Progenitor cell of endocrine pancreas (in vitro differentiated cells): ENCODE results near the gene NBPF15. TPM values are rescaled to one million over a fixed set of nuclear protein-coding genes. Genes with fewer than 3 reads are reported as not detected.
"Not testable (repeated sequence)": the region's sequence is repeated elsewhere in the genome, so short reads cannot be mapped to it uniquely, and the experiment has no call there.

Experiments used
- DNase-seq: peaks from one replicate; pipeline ENCODE4 v3.0.0; 2021; ENCODE audit warnings: low spot score; ENCODE audit not compliant: unreplicated experiment
- H3K27ac Mint-ChIP-seq: 2 replicates; pipeline ENCODE4 v1.8.0; 2021; ENCODE audit warnings: mild to moderate bottlenecking, moderate library complexity, mixed read lengths
- H3K27me3 Mint-ChIP-seq: 2 replicates; pipeline ENCODE4 v1.8.0; 2021; ENCODE audit warnings: mixed read lengths
- H3K36me3 Mint-ChIP-seq: 2 replicates; pipeline ENCODE4 v1.8.0; 2022; ENCODE audit warnings: mixed read lengths; ENCODE audit not compliant: insufficient read depth
- H3K4me1 Mint-ChIP-seq: 2 replicates; pipeline ENCODE4 v1.8.0; 2021; ENCODE audit warnings: low read depth, mixed read lengths
- H3K4me3 Mint-ChIP-seq: 2 replicates; pipeline ENCODE4 v1.8.0; 2021; ENCODE audit warnings: low read depth, mild to moderate bottlenecking, moderate library complexity, mixed read lengths
- H3K9me3 Mint-ChIP-seq: 2 replicates; pipeline ENCODE4 v1.8.0; 2021; ENCODE audit warnings: low read depth, mixed read lengths
- CTCF ChIP-seq: fragments of 200-600 bp; sonication (generic); IDR thresholded peaks from one replicate; pipeline ENCODE4 v1.5.0; 2021; ENCODE audit warnings: antibody characterized with exemption, mild to moderate bottlenecking; ENCODE audit not compliant: unreplicated experiment
- total RNA-seq: library from RNA; stranded (reverse); gene quantifications from 2 replicates; pipeline ENCODE4 v1.2.1, GENCODE V29; 2021

The NBPF15 gene
- total RNA-seq, 1 donor from 2014 or later, result 70.1 TPM

- TF ChIP-seq CTCF, result peak; percentile 33
- not testable (repeated sequence) for H3K36me3 Mint-ChIP-seq, H3K4me1 Mint-ChIP-seq, H3K27me3 Mint-ChIP-seq, H3K9me3 Mint-ChIP-seq, DNase-seq, H3K4me3 Mint-ChIP-seq, H3K27ac Mint-ChIP-seq
Measured at GRCh38 chr1:144439737-144440136, 21.7 kb downstream of the NBPF15 start.

- DNase-seq, result peak; percentile 34
- not testable (repeated sequence) for H3K4me1 Mint-ChIP-seq, H3K9me3 Mint-ChIP-seq, H3K27me3 Mint-ChIP-seq, H3K36me3 Mint-ChIP-seq
- H3K4me3 Mint-ChIP-seq, result peak overlapping the region; percentile 78
- H3K27ac Mint-ChIP-seq, result peak overlapping the region; percentile 95
Measured at GRCh38 chr1:144418891-144419694, 42.4 kb downstream of the NBPF15 start.

GRCh38 chr1:144413404-144414118 is 47.9 kb downstream of the NBPF15 start:
- not testable (repeated sequence) for H3K9me3 Mint-ChIP-seq, H3K36me3 Mint-ChIP-seq, H3K27me3 Mint-ChIP-seq, H3K4me1 Mint-ChIP-seq, DNase-seq
- H3K27ac Mint-ChIP-seq, result peak overlapping the region; percentile 99
- H3K4me3 Mint-ChIP-seq, result peak overlapping the region; percentile 88

GRCh38 chr1:144412491-144413403 is 48.7 kb downstream of the NBPF15 start:
- peak; percentile 42 for DNase-seq

GRCh38 chr1:144412068-144412471 is 49.4 kb downstream of the NBPF15 start:
- peak; percentile 43 for DNase-seq
- not testable (repeated sequence) for H3K9me3 Mint-ChIP-seq

More at GRCh38 chr1:144412491-144413403, 48.7 kb downstream of the NBPF15 start:
- Mint-ChIP-seq H3K27ac (peak overlapping the region; percentile 99), H3K4me3 (peak overlapping the region; percentile 88)
- H3K36me3 Mint-ChIP-seq, H3K4me1 Mint-ChIP-seq, H3K27me3 Mint-ChIP-seq, H3K9me3 Mint-ChIP-seq: not testable (repeated sequence)

GRCh38 chr1:144402807-144403206 is 58.7 kb downstream of the NBPF15 start:
- H3K4me3 Mint-ChIP-seq, H3K4me1 Mint-ChIP-seq, H3K27me3 Mint-ChIP-seq, H3K36me3 Mint-ChIP-seq, H3K9me3 Mint-ChIP-seq, H3K27ac Mint-ChIP-seq, DNase-seq: not testable (repeated sequence)

More at GRCh38 chr1:144412068-144412471, 49.4 kb downstream of the NBPF15 start:
- H3K4me3 Mint-ChIP-seq, result peak overlapping the region; percentile 88
- peak overlapping the region; percentile 99 for H3K27ac Mint-ChIP-seq
- not testable (repeated sequence) for H3K36me3 Mint-ChIP-seq, H3K27me3 Mint-ChIP-seq, H3K4me1 Mint-ChIP-seq

GRCh38 chr1:144371651-144372050 is 89.8 kb downstream of the NBPF15 start:
- H3K4me3 Mint-ChIP-seq, H3K36me3 Mint-ChIP-seq, DNase-seq, H3K4me1 Mint-ChIP-seq, H3K9me3 Mint-ChIP-seq, H3K27ac Mint-ChIP-seq, H3K27me3 Mint-ChIP-seq: not testable (repeated sequence)

Other genes with a start within 250 kb of the NBPF15 start
- not detected in 2 replicates for gene PPIAL4E, start 88.0 kb downstream of the NBPF15 start, total RNA-seq
- not detected in 2 replicates for gene PPIAL4F, start 131.2 kb upstream of the NBPF15 start, total RNA-seq